H1 (cell line): ENCODE measurements around the gene ZNF423. TPM values are rescaled to one million over a fixed set of nuclear protein-coding genes. Genes with fewer than 3 reads are reported as not detected.

ENCODE experiments used
- CTCF ChIA-PET: fragments of 300-600 bp; sonication (Branson Sonifier 250); formaldehyde crosslinking; loops from one replicate; lab custom pipeline; 2021; ENCODE audit not compliant: partially characterized antibody; lab: Charles Lee
- POLR2A ChIA-PET: fragments of 300-600 bp; sonication (Branson Sonifier 250); formaldehyde crosslinking; loops from one replicate; lab custom pipeline; 2021; ENCODE audit warnings: inconsistent platforms; ENCODE audit not compliant: partially characterized antibody; lab: Charles Lee
- DNase-seq, 2 experiments: peaks; one replicate each; pipeline versions ENCODE4 v3.0.0 to v3.0.0-alpha.2; 2010 to 2022; ENCODE audit warnings: low spot score in 2 of 2, low read depth in 1 of 2, mixed read lengths in 1 of 2
- FAIRE-seq: peaks from 2 replicates; lab custom pipeline; 2011; peaks lifted over from hg19 to GRCh38; lab: Jason Lieb, UNC
- H2AFZ ChIP-seq: 2 replicates; pipeline ENCODE4 v1.8.1; 2012; ENCODE audit warnings: low read length, inconsistent platforms
- H2AK5ac ChIP-seq: 2 replicates; pipeline ENCODE4 v1.6.1; 2013; ENCODE audit warnings: low read depth, low read length
- H2BK120ac ChIP-seq: replicated peaks from 2 replicates; pipeline ENCODE3; 2013; ENCODE audit warnings: low read depth, low read length, inconsistent platforms
- H2BK12ac ChIP-seq: 2 replicates; pipeline ENCODE4 v1.6.1; 2013; ENCODE audit warnings: low read depth, low read length
- H2BK15ac ChIP-seq: 2 replicates; pipeline ENCODE4 v1.6.1; 2013; ENCODE audit warnings: low read length
- H2BK20ac ChIP-seq: 2 replicates; pipeline ENCODE4 v1.6.1; 2013; ENCODE audit warnings: low read length
- H2BK5ac ChIP-seq: 2 replicates; pipeline ENCODE4 v1.6.1; 2013; ENCODE audit warnings: low read depth, low read length
- H3K14ac ChIP-seq: 2 replicates; pipeline ENCODE4 v1.6.1; 2013; ENCODE audit warnings: inconsistent platforms; ENCODE audit not compliant: insufficient read length
- H3K18ac ChIP-seq: 2 replicates; pipeline ENCODE4 v1.6.1; 2013; ENCODE audit warnings: low read length; ENCODE audit errors: extremely low read depth
- H3K23ac ChIP-seq: 2 replicates; pipeline ENCODE4 v1.6.1; 2013; ENCODE audit warnings: inconsistent platforms; ENCODE audit not compliant: insufficient read length
- H3K23me2 ChIP-seq: 2 replicates; pipeline ENCODE4 v1.6.1; 2013; ENCODE audit warnings: low read depth, low read length
- H3K27ac ChIP-seq: 2 replicates; pipeline ENCODE4 v1.6.1; 2011; ENCODE audit warnings: low read depth, low read length, inconsistent platforms
- H3K27me3 ChIP-seq, 4 experiments: replicated peaks in 1 of 4; 1 replicate in 1 of 4; 2 replicates in 3 of 4; pipeline versions ENCODE4 v1.6.1 to v1.8.1; 2011 to 2013; ENCODE audit warnings: low read length in 3 of 4, mild to moderate bottlenecking in 3 of 4, inconsistent platforms in 2 of 4, mixed read lengths in 2 of 4, moderate library complexity in 1 of 4; ENCODE audit not compliant: control insufficient read depth in 3 of 4, insufficient read depth in 3 of 4; ENCODE audit errors: extremely low read depth in 1 of 4
- H3K36me3 ChIP-seq, 4 experiments: 2 replicates each; pipeline versions ENCODE4 v1.6.1 to v1.8.1; 2011 to 2013; ENCODE audit warnings: mild to moderate bottlenecking in 4 of 4, low read length in 3 of 4, moderate library complexity in 2 of 4, control low read depth in 1 of 4, inconsistent platforms in 1 of 4; ENCODE audit not compliant: insufficient read depth in 4 of 4, control insufficient read depth in 2 of 4
- H3K4ac ChIP-seq: replicated peaks from 2 replicates; pipeline ENCODE3; 2013; ENCODE audit warnings: low read length, low read depth, mixed read lengths, inconsistent platforms; ENCODE audit not compliant: insufficient read length
- H3K4me1 ChIP-seq, 4 experiments: replicated peaks in 1 of 4; 1 replicate in 1 of 4; 2 replicates in 3 of 4; pipeline versions ENCODE4 v1.6.1 to v1.8.1; 2011 to 2013; ENCODE audit warnings: low read length in 3 of 4, inconsistent platforms in 2 of 4, mixed read lengths in 1 of 4; ENCODE audit not compliant: insufficient read depth in 4 of 4, control insufficient read depth in 3 of 4
- H3K4me2 ChIP-seq, 2 experiments: 2 replicates each; pipeline versions ENCODE4 v1.6.1 to v1.8.1; 2011 to 2013; ENCODE audit warnings: low read depth in 2 of 2, low read length in 2 of 2, control low read depth in 1 of 2, inconsistent platforms in 1 of 2, mild to moderate bottlenecking in 1 of 2; ENCODE audit not compliant: insufficient read depth in 1 of 2
- H3K4me3 ChIP-seq, 4 experiments: fragments of 200-600, 300-600 bp in 1 of 4; sonication (generic), shearing (Covaris generic), sonication (Bioruptor Twin) in 1 of 4; 2 replicates each; pipeline versions ENCODE4 v1.5.1 to v1.8.1; 2011 to 2016; ENCODE audit warnings: low read length in 4 of 4, low read depth in 3 of 4, control low read depth in 2 of 4, inconsistent platforms in 2 of 4, mild to moderate bottlenecking in 2 of 4, mixed read lengths in 1 of 4, moderate library complexity in 1 of 4; ENCODE audit not compliant: insufficient read depth in 2 of 4; ENCODE audit errors: extremely low read depth in 1 of 4
- H3K56ac ChIP-seq: replicated peaks from 2 replicates; pipeline ENCODE3; 2013; ENCODE audit warnings: low read depth, mild to moderate bottlenecking, mixed read lengths, low read length, inconsistent platforms; ENCODE audit not compliant: insufficient read length
- H3K79me1 ChIP-seq: 2 replicates; pipeline ENCODE4 v1.6.1; 2013; ENCODE audit warnings: low read depth, low read length, control low read depth
- H3K79me2 ChIP-seq, 2 experiments: 2 replicates each; pipeline versions ENCODE4 v1.6.1 to v1.8.1; 2012 to 2013; ENCODE audit warnings: low read length in 2 of 2, mild to moderate bottlenecking in 2 of 2, inconsistent platforms in 1 of 2; ENCODE audit not compliant: insufficient read depth in 2 of 2, control insufficient read depth in 1 of 2
- H3K9ac ChIP-seq, 4 experiments: replicated peaks in 1 of 4; 1 replicate in 1 of 4; 2 replicates in 3 of 4; pipeline versions ENCODE4 v1.6.1 to v1.8.1; 2011 to 2013; ENCODE audit warnings: low read depth in 3 of 4, low read length in 3 of 4, control low read depth in 2 of 4, mild to moderate bottlenecking in 2 of 4, moderate library complexity in 2 of 4, inconsistent platforms in 1 of 4; ENCODE audit errors: extremely low read depth in 1 of 4
- H3K9me3 ChIP-seq, 2 experiments: 2 replicates each; pipeline versions ENCODE4 v1.6.1 to v1.8.1; 2012 to 2013; ENCODE audit warnings: mild to moderate bottlenecking in 2 of 2, moderate library complexity in 2 of 2, control low read depth in 1 of 2, inconsistent platforms in 1 of 2, low read depth in 1 of 2, low read length in 1 of 2, mixed read lengths in 1 of 2; ENCODE audit not compliant: insufficient read depth in 2 of 2
- H4K20me1 ChIP-seq, 2 experiments: replicated peaks in 1 of 2; 2 replicates each; pipeline versions ENCODE3 to v1.8.1; 2011 to 2013; ENCODE audit warnings: inconsistent platforms in 2 of 2, low read length in 2 of 2, mild to moderate bottlenecking in 1 of 2; ENCODE audit not compliant: insufficient read depth in 2 of 2, control insufficient read depth in 1 of 2
- H4K5ac ChIP-seq: 2 replicates; pipeline ENCODE4 v1.6.1; 2013; ENCODE audit warnings: low read length, low read depth, mixed read lengths, inconsistent platforms; ENCODE audit not compliant: insufficient read length
- H4K8ac ChIP-seq: 2 replicates; pipeline ENCODE4 v1.8.0; 2013; ENCODE audit warnings: mild to moderate bottlenecking, moderate library complexity, low read length, inconsistent platforms; ENCODE audit not compliant: insufficient read depth; ENCODE audit errors: extremely low read depth
- H4K91ac ChIP-seq: replicated peaks from 2 replicates; pipeline ENCODE3; 2013; ENCODE audit warnings: low read length, mixed read lengths, inconsistent platforms; ENCODE audit not compliant: insufficient read length
- WGBS, 2 experiments: shearing (Covaris generic) in 1 of 2; methylation state at CpG; one replicate each; pipeline versions ENCODE4 v1.1.6 to v1.1.7; 2013 to 2015; ENCODE audit warnings: low lambda C conversion rate in 2 of 2, mixed read lengths in 2 of 2, inconsistent platforms in 1 of 2, low coverage in 1 of 2, missing lambda C conversion rate in 1 of 2; ENCODE audit not compliant: insufficient replicate concordance in 2 of 2, insufficient coverage in 1 of 2, insufficient read length in 1 of 2; ENCODE audit errors: extremely low coverage in 1 of 2, missing lambda C conversion rate in 1 of 2; 5-methylcytosine and 5-hydroxymethylcytosine counted together
- polyA plus RNA-seq, 7 experiments: library from polyadenylated mRNA; depleted of rRNA in 3 of 7; stranded (reverse) in 5 of 7; unstranded in 2 of 7; fragments of >200 nt in 5 of 7; fragments of 200-250 nt in 2 of 7; gene quantifications; 1 replicate in 5 of 7; 2 replicates in 1 of 7; 4 replicates in 1 of 7; pipeline versions ENCODE4 v1.2.1 to v1.2.3, GENCODE V29; 2011 to 2013; ENCODE audit warnings: missing spikeins in 2 of 7, mixed read lengths in 2 of 7
- total RNA-seq: library from RNA; stranded (reverse); fragmentation: NEBNext Ultra II Directional; extraction: Animal tissue kit (Norgen Biotek cat#: 25700); gene quantifications from 2 replicates; pipeline ENCODE4 v1.2.1, GENCODE V29; 2021

The ZNF423 gene
- total and polyA plus RNA-seq, 2 of the 8 experiments (the other 6 are each of a cell fraction or from before 2014, with no cell fraction given) = 38.2 to 52.3 TPM

DNA sequence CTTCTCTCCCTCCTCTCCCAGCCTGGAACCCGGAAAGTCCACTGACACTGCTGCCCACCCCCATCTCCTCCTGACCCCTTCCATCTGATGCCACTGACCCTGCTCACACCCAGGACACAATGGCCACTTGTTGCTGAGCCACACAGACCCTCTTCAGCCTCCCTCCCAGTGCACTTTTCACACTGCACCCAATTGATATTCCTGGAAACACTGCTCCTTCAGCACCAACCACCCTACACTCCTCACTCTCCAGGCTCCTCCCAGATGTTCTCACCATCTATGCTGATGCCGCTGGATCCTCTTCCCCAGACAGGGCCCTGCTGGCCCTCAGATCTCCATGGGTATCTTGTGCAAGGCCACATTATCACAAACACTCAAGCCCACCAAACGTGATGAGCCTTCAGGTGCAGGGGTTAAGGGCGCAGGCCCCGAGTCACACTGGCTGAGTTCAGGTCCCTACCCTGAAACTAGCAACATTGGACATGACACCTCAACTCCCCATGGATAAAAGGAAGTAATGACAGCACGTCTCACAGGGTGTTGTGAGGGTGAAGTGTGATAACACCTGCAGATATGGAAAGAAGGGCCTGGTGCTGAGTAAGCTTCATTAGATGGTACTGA lies 238.1 kb downstream of the ZNF423 start:
- Histone ChIP-seq H4K5ac (no peak overlapping the region), H3K36me3 (no peaks in the 10 kb centered on the region), H3K4me2 (no peak overlapping the region), H2AK5ac (no peak overlapping the region), H3K9ac (no peak overlapping the region), H2BK20ac (no peak overlapping the region), H2BK120ac (no peak overlapping the region), H3K23me2 (peaks cover 6% of the 10 kb centered on the region), H3K18ac (no peak overlapping the region), H3K23ac (no peak overlapping the region), H3K4me1 (peaks cover 0 to 13% (median 10%) of the 10 kb centered on the region in 4 experiments; a peak in 6 of 7 replicates), H3K4ac (no peak overlapping the region), H3K27me3 (no peaks in the 10 kb centered on the region), H3K14ac (no peak overlapping the region), H2BK15ac (no peak overlapping the region), H2BK12ac (no peak overlapping the region), H4K91ac (no peak overlapping the region), H3K27ac (no peak overlapping the region), H3K56ac (no peak overlapping the region), H4K20me1 (peaks cover 0 to 4% of the 10 kb centered on the region in 2 experiments), H3K9me3 (no peaks in the 10 kb centered on the region), H2AFZ (no peak overlapping the region), H2BK5ac (peak overlapping the region; percentile 11; the same call in 1 of the 2 replicates), H4K8ac (no peak overlapping the region), H3K79me1 (peaks cover 4% of the 10 kb centered on the region; the same call in 1 of the 2 replicates), H3K4me3 (no peak overlapping the region), H3K79me2 (no peaks in the 10 kb centered on the region; a peak in 1 of 4 replicates)
- WGBS, 2 experiments = 90% methylated on average over 6 of the region's 6 CpGs; no CpG with 5 or more reads in 1 of the 2 experiments
- ChIA-PET CTCF (interaction anchor here (1.1 to 1.2 kb wide), 3 partner anchors 62 to 122 kb away, joined by 3 read pairs; no protein-coding TSS in a partner anchor), POLR2A (no interaction called here)
- peak in 1 of 2 experiments; percentile 32 for DNase-seq
- FAIRE-seq = no peak
